Islet of Langerhans (tissue), 1 donor: Measurements from ENCODE around the gene DICER1.

ENCODE experiments used
- FAIRE-seq: peaks from one replicate; lab custom pipeline; 2011; peaks lifted over from hg19 to GRCh38; lab: Jason Lieb, UNC

Gene DICER1

DNA sequence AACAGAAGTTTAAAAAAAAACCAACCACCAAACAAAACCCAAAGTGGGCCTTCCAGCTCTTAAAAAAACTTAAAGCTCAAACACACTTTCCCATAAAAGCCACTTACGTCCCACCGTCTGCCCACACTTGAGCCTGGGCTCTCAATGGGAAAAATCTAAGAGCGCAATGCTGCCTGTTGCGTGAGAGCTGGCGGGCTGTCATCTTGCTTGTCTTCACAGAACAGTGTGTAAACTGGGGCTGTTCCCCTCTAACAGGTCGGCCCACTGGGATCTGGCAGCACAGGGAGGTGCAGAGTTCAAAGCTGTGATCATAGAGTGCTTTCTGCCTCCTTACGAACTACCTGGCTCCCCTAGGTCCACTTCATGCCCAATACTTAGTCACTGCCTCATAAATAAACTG lies 80.0 kb downstream of the DICER1 start:
- FAIRE-seq: no peak

DNA sequence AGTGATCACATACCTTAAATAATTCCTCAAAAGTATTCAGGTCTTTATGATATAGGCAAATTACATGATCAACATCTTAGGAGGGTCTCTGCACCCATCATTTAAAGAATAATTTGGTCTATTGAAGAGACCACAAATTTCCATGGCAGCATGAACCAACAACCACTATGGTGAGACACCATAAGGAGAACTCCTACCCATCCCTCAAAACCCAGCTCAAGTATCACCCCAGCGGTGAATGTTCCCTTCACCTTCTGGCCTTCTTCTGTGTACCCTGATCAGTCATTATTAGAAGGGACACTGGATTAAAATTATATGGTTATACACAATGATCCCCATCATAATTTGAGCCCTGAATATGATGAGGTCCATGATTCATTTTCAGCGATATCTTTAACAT lies 81.5 kb downstream of the DICER1 start:
- no peak for FAIRE-seq

DNA sequence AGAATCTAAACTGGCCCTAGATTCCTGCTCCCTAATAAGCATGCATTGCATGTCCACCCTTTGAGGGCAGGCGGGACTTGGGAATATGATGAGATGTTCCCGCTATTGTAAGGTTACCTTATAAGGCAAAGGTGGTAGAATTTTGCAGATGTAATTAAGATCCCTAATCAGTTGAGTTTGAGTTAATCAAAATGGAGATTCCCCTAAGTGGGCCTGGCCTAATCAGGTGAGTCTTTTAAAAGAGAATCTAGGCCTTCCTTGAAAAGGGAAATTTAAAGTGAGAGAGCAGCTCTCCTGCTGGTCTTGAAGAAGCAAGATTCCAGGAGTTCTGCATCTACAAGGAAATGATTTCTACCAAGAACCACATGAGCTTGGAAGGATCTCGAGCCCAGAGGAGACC lies 83.4 kb downstream of the DICER1 start:
- no peak for FAIRE-seq

DNA sequence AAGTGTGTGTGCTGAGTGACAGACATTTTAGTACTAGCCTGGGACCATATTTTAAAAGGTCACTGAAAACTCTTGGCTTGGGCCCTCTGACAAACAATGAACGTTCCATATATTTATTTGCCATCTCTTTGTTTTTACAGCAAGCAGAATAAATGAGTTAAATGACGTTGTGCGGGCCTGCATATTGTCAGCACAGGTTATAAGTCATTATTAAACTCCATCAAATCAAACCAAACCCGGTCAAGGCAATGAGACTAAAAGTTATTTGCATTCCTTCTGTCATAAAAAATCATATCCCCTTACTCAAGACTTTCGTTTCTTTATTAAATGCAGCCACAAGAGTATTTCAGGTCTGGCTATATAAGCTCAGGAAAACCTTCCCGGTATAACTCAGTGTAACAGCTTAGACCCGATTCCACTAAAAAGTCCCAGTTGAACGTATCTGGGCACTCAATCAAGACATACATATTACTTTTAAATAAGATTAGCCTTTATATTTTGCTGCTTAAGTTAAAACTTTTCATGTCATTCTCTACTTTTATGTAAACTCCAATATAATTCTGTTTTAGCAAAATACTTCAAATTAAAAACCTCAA lies 84.9 kb downstream of the DICER1 start:
- no peak for FAIRE-seq

- no peak for FAIRE-seq
Measured at GRCh38 chr14:95071649-95072280, 85.6 kb downstream of the DICER1 start.

DNA sequence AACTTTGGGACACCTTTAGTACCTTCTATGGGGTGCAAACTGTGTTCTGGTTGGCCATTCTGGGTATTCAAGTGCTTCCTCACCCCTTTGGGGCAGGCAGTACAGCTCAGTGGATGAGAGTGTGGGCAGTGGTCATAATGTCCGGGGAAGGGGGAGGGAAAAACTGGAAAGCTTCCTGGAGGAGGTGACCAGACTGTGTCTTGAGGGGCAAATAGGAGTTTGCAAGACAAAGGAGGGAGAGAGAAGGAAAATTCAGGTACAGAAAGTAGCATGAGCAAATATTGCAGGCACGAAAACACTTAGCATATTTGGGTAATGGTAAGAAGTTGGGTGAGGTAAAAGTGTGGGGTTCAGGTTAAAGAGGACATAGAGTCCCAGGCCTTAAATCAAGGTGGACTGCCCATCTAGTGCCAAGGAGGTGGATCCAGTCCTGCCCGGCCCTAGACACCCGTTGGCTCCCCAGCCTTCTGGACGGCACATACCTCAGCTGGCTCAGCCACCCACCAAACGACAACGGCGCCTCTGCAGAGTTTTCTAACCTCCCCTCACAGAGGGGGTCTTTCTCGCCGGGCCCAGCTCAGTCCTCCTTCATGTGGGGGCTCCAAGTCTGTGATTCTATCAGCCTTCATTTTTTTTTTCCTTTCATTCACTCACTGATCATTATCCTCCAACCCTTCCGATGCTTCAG lies 86.4 kb downstream of the DICER1 start:
- no peak for FAIRE-seq

DNA sequence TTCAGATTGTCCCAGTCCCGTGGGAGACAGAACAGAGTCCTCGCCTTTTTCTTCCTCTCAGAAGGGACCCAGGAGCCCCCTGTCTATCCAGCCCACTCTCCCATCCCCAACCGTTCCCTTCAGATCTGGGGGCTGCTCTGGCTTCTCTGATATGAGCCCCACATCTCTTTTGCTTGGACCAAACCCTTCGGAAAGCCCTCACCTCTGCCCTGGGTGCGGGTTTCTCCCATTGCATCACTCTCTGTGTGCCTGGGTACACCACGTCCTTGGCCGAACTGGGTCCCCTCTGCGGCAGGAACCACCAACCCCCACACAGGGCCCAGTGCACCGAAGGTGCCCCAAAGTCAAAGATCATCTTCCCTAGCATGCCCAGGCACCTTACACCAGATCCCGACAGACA lies 87.8 kb downstream of the DICER1 start:
- FAIRE-seq: no peak

- FAIRE-seq: no peak
Measured at GRCh38 chr14:95069018-95069417, 88.3 kb downstream of the DICER1 start.

GRCh38 chr14:95068521-95068920 lies 88.8 kb downstream of the DICER1 start:
- no peak for FAIRE-seq

DNA sequence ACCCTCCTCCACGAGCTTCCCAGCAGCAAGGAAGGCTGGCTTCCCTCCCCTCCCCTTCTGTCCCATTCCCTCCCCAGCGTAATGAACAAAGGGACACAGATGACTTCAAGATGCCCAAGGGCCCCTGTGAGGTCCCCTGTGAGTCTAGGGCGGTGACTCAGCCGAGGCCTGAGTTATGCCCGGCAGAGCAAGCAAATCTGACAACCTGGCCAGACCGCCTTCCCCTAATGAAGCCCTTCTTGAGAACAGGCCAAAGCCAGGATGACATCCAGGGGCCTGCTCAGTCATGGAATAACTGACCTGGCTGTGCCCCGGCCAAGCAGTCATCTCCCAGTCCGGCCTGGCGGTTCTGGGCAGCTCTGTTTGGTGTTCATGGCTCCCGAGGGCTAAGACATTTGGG lies 89.2 kb downstream of the DICER1 start:
- no peak for FAIRE-seq

DNA sequence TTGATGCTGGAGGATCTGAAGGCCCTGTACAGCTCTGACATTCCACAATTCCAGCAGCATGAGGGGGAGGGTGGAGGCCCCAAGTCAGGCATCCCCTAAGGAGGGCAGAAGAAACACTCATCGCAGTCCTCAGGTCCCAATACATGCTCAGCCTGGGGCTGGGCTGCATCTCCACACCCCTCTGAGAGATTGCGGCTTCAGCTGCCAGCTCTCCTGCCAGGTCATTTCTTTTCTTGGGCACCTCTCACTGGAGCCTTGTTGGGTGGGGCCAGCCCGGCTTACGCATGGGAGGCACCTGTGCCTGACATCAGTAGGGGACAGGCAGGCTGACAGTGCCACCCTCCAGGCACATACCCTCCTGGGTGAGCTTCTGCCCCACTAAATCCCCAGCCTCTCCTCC lies 89.8 kb downstream of the DICER1 start:
- FAIRE-seq: no peak

- no peak for FAIRE-seq
Measured at GRCh38 chr14:95066427-95066986, 90.8 kb downstream of the DICER1 start.

- no peak for FAIRE-seq
Measured at GRCh38 chr14:95065411-95065810, 91.9 kb downstream of the DICER1 start.

DNA sequence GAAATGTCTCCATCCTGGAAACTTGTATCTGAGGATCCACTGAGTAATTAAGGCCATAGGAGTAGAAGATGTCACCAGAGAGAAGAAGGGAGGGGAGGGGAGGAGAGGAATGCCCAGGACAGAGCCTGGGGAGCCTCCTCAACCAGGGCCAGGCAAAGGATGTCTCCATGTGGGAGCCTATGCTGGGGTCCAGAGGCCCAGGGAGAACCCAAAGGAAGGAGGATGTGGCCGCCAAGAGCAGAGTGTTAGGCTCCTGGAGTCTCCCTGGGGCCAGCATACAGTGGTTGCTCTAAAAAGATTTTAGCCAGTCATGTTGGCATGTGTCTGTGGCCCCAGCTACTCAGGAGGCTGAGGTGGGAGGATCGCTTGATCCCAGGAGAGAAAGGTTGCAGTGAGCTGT lies 92.6 kb downstream of the DICER1 start:
- no peak for FAIRE-seq

DNA sequence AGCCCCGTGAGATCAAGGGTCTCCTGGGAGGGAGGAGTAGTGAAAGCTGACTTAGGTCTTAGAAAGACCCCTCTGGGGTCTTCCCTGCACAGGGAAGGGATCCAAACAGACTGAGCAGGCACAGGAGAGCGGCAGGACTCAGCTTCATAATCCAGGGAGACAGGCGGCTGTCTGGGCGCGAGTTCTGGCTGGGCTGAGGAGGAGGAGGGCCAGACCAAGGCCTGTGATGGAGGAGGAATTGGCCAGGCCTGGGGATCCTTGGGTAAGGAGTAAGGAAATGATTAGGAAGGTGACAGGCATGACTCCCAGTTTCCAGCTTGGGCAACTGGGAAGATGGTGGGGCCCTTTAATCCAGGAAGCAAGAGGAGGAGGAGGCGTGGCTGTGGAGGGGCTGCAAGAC lies 93.1 kb downstream of the DICER1 start:
- no peak for FAIRE-seq

DNA sequence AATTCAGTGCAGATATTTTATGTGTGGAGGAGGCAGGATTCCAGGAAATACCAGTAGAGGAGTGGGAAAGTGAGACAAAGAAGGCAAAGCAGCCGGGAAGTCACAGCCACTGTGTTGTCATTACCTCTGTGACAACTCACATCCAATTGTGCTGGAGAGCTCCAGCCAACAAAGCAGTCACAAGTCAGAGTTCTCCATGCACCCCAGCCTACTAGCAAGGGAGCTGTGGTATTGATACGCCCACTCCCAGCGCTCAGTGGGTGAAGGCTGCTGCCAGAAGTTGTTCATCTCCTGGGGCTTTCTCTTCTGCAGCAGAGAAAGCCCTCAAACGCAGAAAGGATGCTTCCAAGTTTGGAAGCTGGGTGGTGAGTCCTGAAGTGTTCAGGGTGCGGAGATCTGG lies 93.9 kb downstream of the DICER1 start:
- FAIRE-seq: no peak

DNA sequence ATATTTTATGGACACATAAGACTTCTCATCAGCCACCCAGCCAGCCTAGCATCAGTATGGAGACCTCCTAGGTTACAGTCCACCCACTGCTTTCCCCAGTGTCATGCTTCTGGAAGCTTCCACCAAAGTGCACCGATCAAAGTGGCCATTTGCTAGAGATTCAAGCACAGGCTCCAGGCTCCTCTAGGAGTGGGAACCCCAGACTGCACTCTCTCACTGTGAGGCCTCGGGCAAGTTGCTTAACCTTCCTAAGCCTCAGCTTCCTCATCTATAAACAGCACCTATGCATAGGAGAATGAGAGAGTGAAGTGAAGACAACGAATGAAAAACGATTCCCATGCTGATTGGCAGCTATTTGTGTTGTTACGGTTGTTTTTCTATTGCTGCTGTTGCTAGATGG lies 94.4 kb downstream of the DICER1 start:
- no peak for FAIRE-seq

DNA sequence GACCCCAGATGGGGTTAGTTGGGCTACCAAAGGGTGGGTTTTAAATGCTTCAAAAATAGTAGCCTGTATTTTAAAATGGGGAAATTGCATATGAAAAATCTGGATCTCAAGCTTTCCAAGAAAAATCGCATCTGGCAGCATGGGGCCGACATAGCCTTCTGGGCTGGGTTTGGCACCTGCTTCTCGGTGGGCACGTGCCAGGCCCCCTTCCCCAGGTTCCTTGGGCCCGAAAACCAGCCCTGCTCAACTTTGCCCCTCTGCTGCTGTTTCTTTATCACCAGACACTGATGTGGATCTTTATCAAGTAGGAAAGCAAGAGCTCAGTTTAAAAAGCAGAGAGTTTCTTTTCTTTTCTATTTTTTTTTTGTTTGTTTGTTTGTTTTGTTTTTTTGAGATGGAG lies 95.1 kb downstream of the DICER1 start:
- FAIRE-seq: no peak

DNA sequence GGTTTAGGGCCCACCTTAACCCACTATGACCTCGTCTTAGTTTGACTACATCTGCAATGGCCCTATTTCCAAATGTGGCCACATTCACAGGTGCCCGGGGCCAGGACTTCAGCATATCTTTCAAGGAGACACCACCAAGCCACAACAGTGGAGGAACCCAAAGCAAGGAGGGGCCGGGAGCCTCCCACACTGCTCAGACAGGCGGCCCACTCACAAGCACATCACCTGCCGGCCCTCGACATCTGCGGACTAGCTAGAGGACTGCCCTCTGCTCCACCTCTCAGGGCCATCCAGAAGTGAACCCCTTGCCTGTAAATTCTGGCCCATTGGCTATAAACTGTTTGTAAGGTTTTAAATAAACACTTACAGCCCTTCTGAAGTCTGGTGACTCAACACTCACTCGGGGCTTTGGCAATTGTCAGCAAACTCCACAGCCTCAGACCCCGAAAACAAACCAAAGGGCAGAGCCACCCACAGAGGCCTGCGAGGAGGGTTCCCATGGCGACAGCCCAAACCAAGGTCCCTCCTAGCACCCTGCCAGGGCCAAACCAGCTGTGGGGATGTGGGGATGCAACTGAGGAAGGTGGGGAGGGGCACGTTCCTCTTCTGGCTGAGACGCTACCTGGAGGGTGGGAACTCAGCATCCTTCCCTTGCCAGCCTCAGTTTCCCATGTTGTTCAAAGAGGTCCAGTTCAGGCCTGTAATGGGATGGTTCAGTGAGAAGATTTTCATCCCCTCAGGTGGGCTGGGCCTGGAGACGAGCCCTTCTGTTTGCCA lies 95.8 kb downstream of the DICER1 start:
- FAIRE-seq: no peak

DNA sequence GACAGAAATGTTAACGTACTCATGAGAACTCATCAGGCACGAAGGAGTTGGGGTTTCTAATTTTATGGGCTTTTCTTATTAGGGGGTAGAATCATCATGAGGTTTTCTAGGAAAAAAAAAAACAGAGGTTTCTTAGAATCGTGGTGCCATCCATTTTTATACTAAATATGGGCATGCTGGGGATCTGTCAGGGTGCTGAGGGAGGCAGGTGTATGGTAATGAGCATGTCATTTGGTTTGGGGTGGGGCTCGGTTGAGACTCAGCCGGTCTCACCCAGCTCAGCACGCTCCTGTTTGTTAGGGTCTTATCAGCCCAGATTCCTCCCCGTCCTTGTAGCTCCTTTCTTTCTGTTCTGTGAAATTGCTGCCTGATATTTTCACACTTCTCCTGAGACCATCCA lies 98.2 kb downstream of the DICER1 start:
- no peak for FAIRE-seq

- FAIRE-seq: no peak
Measured at GRCh38 chr14:95058491-95058890, 98.8 kb downstream of the DICER1 start.

GRCh38 chr14:95057851-95058250 lies 99.5 kb downstream of the DICER1 start:
- FAIRE-seq: no peak

- FAIRE-seq: no peak
Measured at GRCh38 chr14:95057147-95057546, 100.2 kb downstream of the DICER1 start.
